Stomach smooth muscle (tissue), 2 donors: Measurements from ENCODE around the gene WBP1.
A peak's percentile ranks its signal among the peaks of the same experiment; 100 is the strongest.

Experiments used
- H3K27ac ChIP-seq: one replicate; pipeline ENCODE4 v1.7.0; 2013; ENCODE audit warnings: mild to moderate bottlenecking, low read length, inconsistent platforms
- H3K27me3 ChIP-seq, 2 donors: one replicate each; pipeline ENCODE4 v1.7.0; 2013; ENCODE audit warnings: low read length in 2 of 2; ENCODE audit not compliant: insufficient read depth in 2 of 2, control insufficient read depth in 1 of 2
- H3K36me3 ChIP-seq, 2 donors: one replicate each; pipeline ENCODE4 v1.7.0; 2013; ENCODE audit warnings: low read length in 2 of 2; ENCODE audit not compliant: control insufficient read depth in 2 of 2, insufficient read depth in 2 of 2
- H3K4me1 ChIP-seq: one replicate; pipeline ENCODE4 v1.7.0; 2013; ENCODE audit warnings: low read length; ENCODE audit not compliant: control insufficient read depth, insufficient read depth
- H3K4me3 ChIP-seq, 2 donors: one replicate each; pipeline ENCODE4 v1.7.0; 2013; ENCODE audit warnings: low read length in 2 of 2
- H3K9ac ChIP-seq, 2 donors: one replicate each; pipeline ENCODE4 v1.7.0; 2013; ENCODE audit warnings: low read length in 2 of 2, mild to moderate bottlenecking in 1 of 2
- H3K9me3 ChIP-seq, 2 donors: one replicate each; pipeline ENCODE4 v1.7.0; 2013; ENCODE audit warnings: low read length in 2 of 2; ENCODE audit not compliant: control insufficient read depth in 2 of 2
- donor health status: healthy.
- donor health status: Pancreatic carcinoma.

Gene WBP1

DNA sequence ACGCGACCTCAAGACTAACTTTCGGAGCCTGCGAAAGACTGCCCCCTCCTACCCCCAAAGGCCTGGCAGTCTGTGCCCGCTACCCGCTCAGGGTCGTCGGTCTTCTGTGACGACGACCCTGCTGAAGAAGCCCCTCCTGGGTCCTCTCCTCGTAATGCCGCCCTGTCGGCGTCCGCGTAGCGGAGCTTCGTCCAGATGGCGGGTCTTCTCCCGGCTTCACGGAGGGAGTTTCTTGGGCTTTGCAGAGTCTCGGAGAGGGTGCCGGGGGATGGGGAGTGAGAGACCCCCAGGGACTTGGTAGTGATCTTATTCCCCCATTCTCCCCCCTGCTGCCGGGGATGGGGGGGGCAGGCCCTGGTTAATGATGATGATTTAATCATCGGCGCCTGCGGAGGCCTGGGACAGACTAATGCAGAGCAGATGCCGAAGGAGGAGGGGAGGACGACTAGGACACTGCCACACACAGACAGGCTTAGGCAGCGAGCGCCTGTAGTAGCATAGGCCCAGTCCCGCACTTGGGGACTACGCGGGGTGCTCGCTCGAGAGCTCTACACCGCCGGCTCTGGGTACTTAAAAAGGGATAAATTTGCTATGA is 49.8 kb downstream of the WBP1 start:
- Histone ChIP-seq H3K36me3 (peaks cover 9 to 10% of the 10 kb centered on the region in 2 donors), H3K27me3 (peaks cover 41 to 44% of the 10 kb centered on the region in 2 donors), H3K9ac (peak overlapping the region; percentile 95 to 99), H3K9me3 (no peaks in the 10 kb centered on the region), H3K4me3 (peak overlapping the region; percentile 98), H3K4me1 (peaks cover 34% of the 10 kb centered on the region), H3K27ac (peak overlapping the region; percentile 97)

DNA sequence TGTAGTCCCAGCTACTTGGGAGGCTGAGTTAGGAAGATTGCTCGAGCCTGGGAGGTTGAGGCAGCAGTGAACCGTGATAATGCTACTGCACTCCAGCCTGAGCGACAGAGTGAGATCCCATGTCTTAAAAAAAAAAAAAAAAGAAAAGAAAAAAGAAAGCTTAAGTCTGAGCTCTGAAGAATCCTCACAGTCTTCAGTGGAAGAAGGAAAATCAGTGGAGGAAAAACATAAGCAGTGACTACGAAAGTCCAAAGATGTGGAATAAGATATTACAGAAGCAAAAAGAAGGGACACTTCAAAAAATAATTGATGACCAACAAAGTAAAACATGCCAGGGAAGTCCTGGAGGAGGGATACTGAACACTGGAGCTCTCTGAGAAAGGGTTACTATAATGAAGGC is 52.0 kb downstream of the WBP1 start:
- peaks cover 37% of the 10 kb centered on the region for H3K4me1 ChIP-seq
- H3K9me3 ChIP-seq: no peaks in the 10 kb centered on the region
- no peak overlapping the region for H3K9ac ChIP-seq
- no peak overlapping the region for H3K27ac ChIP-seq
- H3K36me3 ChIP-seq: peaks cover 8 to 10% of the 10 kb centered on the region in 2 donors
- peaks cover 49 to 52% of the 10 kb centered on the region in 2 donors for H3K27me3 ChIP-seq
- no peak overlapping the region for H3K4me3 ChIP-seq
